ENCODE measurements around the gene ADGRA1. TPM values are rescaled to one million over a fixed set of nuclear protein-coding genes. Genes with fewer than 3 reads are reported as not detected.

The ADGRA1 gene
- total RNA-seq = 1.2 TPM

GRCh38 chr10:133087679-133088178 lies at the start of gene ADGRA1:
ADGRA1 (plus strand) TSS chr10:133087924; CDS start chr10:133088910, 986 bp downstream.

GRCh38 chr10:133159950-133160825 lies 72.5 kb downstream of the ADGRA1 start, which contains the start of gene KNDC1:
KNDC1 (plus strand) TSS chr10:133160219; CDS start chr10:133160468, 249 bp downstream.

Other genes starting within 250 kb of the ADGRA1 start
- gene CFAP46, start 145.4 kb upstream of the ADGRA1 start, total RNA-seq = 4.6 TPM
- gene KNDC1, start 72.3 kb downstream of the ADGRA1 start, total RNA-seq = 8.3 TPM
- gene UTF1, start 142.3 kb downstream of the ADGRA1 start, total RNA-seq = 0.35 TPM
- 0.18 TPM for gene VENTX, start 149.9 kb downstream of the ADGRA1 start, total RNA-seq
- 11.7 TPM for gene ADAM8, start 188.9 kb downstream of the ADGRA1 start, total RNA-seq
- 62.3 TPM for gene TUBGCP2, start 220.9 kb downstream of the ADGRA1 start, total RNA-seq
- 26.2 TPM for gene ZNF511, start 221.0 kb downstream of the ADGRA1 start, total RNA-seq
- gene CALY, start 249.0 kb downstream of the ADGRA1 start, total RNA-seq = not detected

All from metanephros (tissue), 1 donor.